SH-SY5Y (cell line): Measurements from ENCODE around the gene COL27A1.

Experiments
- GATA2 ChIP-seq: IDR thresholded peaks from 2 replicates; pipeline ENCODE4 v1.6.1; 2011; ENCODE audit warnings: mild to moderate bottlenecking, low read depth, low read length
- GATA3 ChIP-seq: IDR thresholded peaks from 2 replicates; pipeline ENCODE4 v1.6.1; 2011; ENCODE audit warnings: low read depth, mild to moderate bottlenecking, low read length, moderate library complexity

DNA sequence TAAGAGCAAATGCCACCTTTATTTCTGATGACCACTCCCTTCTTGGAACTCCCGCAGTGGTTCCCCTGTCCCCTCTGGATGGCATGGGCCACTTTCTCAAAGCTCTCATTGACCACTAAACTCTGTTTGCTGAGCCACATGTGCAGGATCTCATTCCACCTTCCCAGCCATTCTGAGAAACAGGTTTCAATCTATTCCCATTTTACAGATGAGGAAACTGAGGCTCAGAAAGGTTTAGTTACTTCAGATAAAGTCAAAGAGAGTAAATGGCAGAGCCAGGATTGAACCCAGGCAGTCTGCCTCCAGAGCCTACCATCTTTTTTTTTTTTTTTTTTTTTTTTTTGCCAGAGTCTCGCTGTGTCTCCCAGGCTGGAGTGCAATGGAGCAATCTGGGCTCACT is 24.2 kb downstream of the COL27A1 start:
- TF ChIP-seq GATA2 (no peak), GATA3 (no peak)
